ENCODE data around the gene PPP1R2B.
"Not testable (repeated sequence)": the region's sequence is repeated elsewhere in the genome, so short reads cannot be mapped to it uniquely, and the experiment has no call there.

The PPP1R2B gene

GRCh38 chr5:156826150-156826549 lies 23.9 kb upstream of the PPP1R2B start:
- H3K36me3 ChIP-seq (ENCODE audit: control insufficient read depth, insufficient read depth, low read length), result no peaks in the 10 kb centered on the region

GRCh38 chr5:156834916-156835315 lies 15.2 kb upstream of the PPP1R2B start:
- no peak overlapping the region for H3K27ac ChIP-seq (ENCODE audit: low read depth, low read length)
- H3K27me3 ChIP-seq (ENCODE audit: control insufficient read depth, insufficient read depth, low read length), result no peaks in the 10 kb centered on the region
- H3K4me1 ChIP-seq (ENCODE audit: control insufficient read depth, insufficient read depth, low read length), result no peaks in the 10 kb centered on the region
- H3K4me3 ChIP-seq (ENCODE audit: low read depth, low read length), result no peak overlapping the region
- H3K36me3 ChIP-seq (ENCODE audit: control insufficient read depth, insufficient read depth, low read length), result no peaks in the 10 kb centered on the region
- H3K9me3 ChIP-seq (ENCODE audit: control insufficient read depth, insufficient read depth, low read depth, low read length), result no peaks in the 10 kb centered on the region
- no peak overlapping the region for H3K9ac ChIP-seq (ENCODE audit: low read length)

More at GRCh38 chr5:156826150-156826549, 23.9 kb upstream of the PPP1R2B start:
- Histone ChIP-seq H3K4me1 (ENCODE audit: control insufficient read depth, insufficient read depth, low read length) (peaks cover 21% of the 10 kb centered on the region), H3K9me3 (ENCODE audit: control insufficient read depth, insufficient read depth, low read depth, low read length) (no peaks in the 10 kb centered on the region; the same call in 1 of the 2 replicates), H3K9ac (ENCODE audit: low read length) (no peak overlapping the region), H3K27ac (ENCODE audit: low read depth, low read length) (no peak overlapping the region), H3K4me3 (ENCODE audit: low read depth, low read length) (no peak overlapping the region), H3K27me3 (ENCODE audit: control insufficient read depth, insufficient read depth, low read length) (no peaks in the 10 kb centered on the region)

GRCh38 chr5:156835905-156836304 lies 14.2 kb upstream of the PPP1R2B start:
- H3K36me3 ChIP-seq (ENCODE audit: control insufficient read depth, insufficient read depth, low read length), result no peaks in the 10 kb centered on the region
- H3K4me3 ChIP-seq (ENCODE audit: low read depth, low read length), result no peak overlapping the region
- no peak overlapping the region for H3K9ac ChIP-seq (ENCODE audit: low read length)
- H3K9me3 ChIP-seq (ENCODE audit: control insufficient read depth, insufficient read depth, low read depth, low read length), result no peaks in the 10 kb centered on the region
- H3K4me1 ChIP-seq (ENCODE audit: control insufficient read depth, insufficient read depth, low read length), result no peaks in the 10 kb centered on the region
- H3K27me3 ChIP-seq (ENCODE audit: control insufficient read depth, insufficient read depth, low read length), result no peaks in the 10 kb centered on the region
- H3K27ac ChIP-seq (ENCODE audit: low read depth, low read length), result no peak overlapping the region

GRCh38 chr5:156836846-156837245 lies 13.2 kb upstream of the PPP1R2B start:
- Histone ChIP-seq H3K4me3 (ENCODE audit: low read depth, low read length) (no peak overlapping the region), H3K9me3 (ENCODE audit: control insufficient read depth, insufficient read depth, low read depth, low read length) (no peaks in the 10 kb centered on the region), H3K4me1 (ENCODE audit: control insufficient read depth, insufficient read depth, low read length) (no peaks in the 10 kb centered on the region), H3K9ac (ENCODE audit: low read length) (no peak overlapping the region), H3K27me3 (ENCODE audit: control insufficient read depth, insufficient read depth, low read length) (no peaks in the 10 kb centered on the region), H3K27ac (ENCODE audit: low read depth, low read length) (no peak overlapping the region), H3K36me3 (ENCODE audit: control insufficient read depth, insufficient read depth, low read length) (no peaks in the 10 kb centered on the region)

GRCh38 chr5:156838961-156839360 lies 11.1 kb upstream of the PPP1R2B start:
- H3K4me1 ChIP-seq (ENCODE audit: control insufficient read depth, insufficient read depth, low read length), result no peaks in the 10 kb centered on the region
- no peak overlapping the region for H3K27ac ChIP-seq (ENCODE audit: low read depth, low read length)
- no peak overlapping the region for H3K9ac ChIP-seq (ENCODE audit: low read length)
- H3K27me3 ChIP-seq (ENCODE audit: control insufficient read depth, insufficient read depth, low read length), result no peaks in the 10 kb centered on the region
- no peaks in the 10 kb centered on the region for H3K9me3 ChIP-seq (ENCODE audit: control insufficient read depth, insufficient read depth, low read depth, low read length)
- no peaks in the 10 kb centered on the region for H3K36me3 ChIP-seq (ENCODE audit: control insufficient read depth, insufficient read depth, low read length)
- H3K4me3 ChIP-seq (ENCODE audit: low read depth, low read length), result no peak overlapping the region

GRCh38 chr5:156841737-156842136 lies 8.4 kb upstream of the PPP1R2B start:
- H3K9me3 ChIP-seq (ENCODE audit: control insufficient read depth, insufficient read depth, low read depth, low read length), result no peaks in the 10 kb centered on the region
- H3K27me3 ChIP-seq (ENCODE audit: control insufficient read depth, insufficient read depth, low read length), result no peaks in the 10 kb centered on the region
- H3K36me3 ChIP-seq (ENCODE audit: control insufficient read depth, insufficient read depth, low read length), result no peaks in the 10 kb centered on the region
- H3K27ac ChIP-seq (ENCODE audit: low read depth, low read length), result no peak overlapping the region
- H3K9ac ChIP-seq (ENCODE audit: low read length), result no peak overlapping the region
- H3K4me1 ChIP-seq (ENCODE audit: control insufficient read depth, insufficient read depth, low read length), result no peaks in the 10 kb centered on the region
- H3K4me3 ChIP-seq (ENCODE audit: low read depth, low read length), result no peak overlapping the region

GRCh38 chr5:156846914-156847313 lies 3.2 kb upstream of the PPP1R2B start:
- Histone ChIP-seq H3K27ac (ENCODE audit: low read depth, low read length) (no peak overlapping the region), H3K27me3 (ENCODE audit: control insufficient read depth, insufficient read depth, low read length) (no peaks in the 10 kb centered on the region), H3K36me3 (ENCODE audit: control insufficient read depth, insufficient read depth, low read length) (no peaks in the 10 kb centered on the region), H3K4me1 (ENCODE audit: control insufficient read depth, insufficient read depth, low read length) (no peaks in the 10 kb centered on the region), H3K9me3 (ENCODE audit: control insufficient read depth, insufficient read depth, low read depth, low read length) (0 out of 2 replicates have a peak, but pooled peaks cover 3% of the 10 kb centered on the region), H3K9ac (ENCODE audit: low read length) (no peak overlapping the region), H3K4me3 (ENCODE audit: low read depth, low read length) (no peak overlapping the region)

- H3K27me3 ChIP-seq (ENCODE audit: control insufficient read depth, insufficient read depth, low read length); H3K36me3 ChIP-seq (ENCODE audit: control insufficient read depth, insufficient read depth, low read length); H3K4me1 ChIP-seq (ENCODE audit: control insufficient read depth, insufficient read depth, low read length); H3K27ac ChIP-seq (ENCODE audit: low read depth, low read length); H3K4me3 ChIP-seq (ENCODE audit: low read depth, low read length); H3K9me3 ChIP-seq (ENCODE audit: control insufficient read depth, insufficient read depth, low read depth, low read length); H3K9ac ChIP-seq (ENCODE audit: low read length): not testable (repeated sequence)
Measured at GRCh38 chr5:156848447-156848846, 1.6 kb upstream of the PPP1R2B start.

GRCh38 chr5:156851880-156852279 lies 1.8 kb downstream of the PPP1R2B start:
- Histone ChIP-seq H3K27me3 (ENCODE audit: control insufficient read depth, insufficient read depth, low read length) (no peaks in the 10 kb centered on the region), H3K27ac (ENCODE audit: low read depth, low read length) (no peak overlapping the region), H3K36me3 (ENCODE audit: control insufficient read depth, insufficient read depth, low read length) (no peaks in the 10 kb centered on the region), H3K4me3 (ENCODE audit: low read depth, low read length) (no peak overlapping the region), H3K4me1 (ENCODE audit: control insufficient read depth, insufficient read depth, low read length) (no peaks in the 10 kb centered on the region), H3K9ac (ENCODE audit: low read length) (no peak overlapping the region), H3K9me3 (ENCODE audit: control insufficient read depth, insufficient read depth, low read depth, low read length) (peaks cover 3% of the 10 kb centered on the region; the same call in 1 of the 2 replicates)

GRCh38 chr5:156853055-156853454 lies 3.0 kb downstream of the PPP1R2B start:
- not testable (repeated sequence) for H3K9me3 ChIP-seq (ENCODE audit: control insufficient read depth, insufficient read depth, low read depth, low read length); H3K4me1 ChIP-seq (ENCODE audit: control insufficient read depth, insufficient read depth, low read length); H3K27me3 ChIP-seq (ENCODE audit: control insufficient read depth, insufficient read depth, low read length); H3K9ac ChIP-seq (ENCODE audit: low read length); H3K36me3 ChIP-seq (ENCODE audit: control insufficient read depth, insufficient read depth, low read length); H3K27ac ChIP-seq (ENCODE audit: low read depth, low read length); H3K4me3 ChIP-seq (ENCODE audit: low read depth, low read length)

GRCh38 chr5:156865427-156865826 lies 15.3 kb downstream of the PPP1R2B start:
- H3K36me3 ChIP-seq (ENCODE audit: control insufficient read depth, insufficient read depth, low read length), result no peaks in the 10 kb centered on the region
- no peaks in the 10 kb centered on the region for H3K9me3 ChIP-seq (ENCODE audit: control insufficient read depth, insufficient read depth, low read depth, low read length)

GRCh38 chr5:156870498-156870839 lies 20.4 kb downstream of the PPP1R2B start:
- Histone ChIP-seq H3K4me1 (ENCODE audit: control insufficient read depth, insufficient read depth, low read length) (no peaks in the 10 kb centered on the region), H3K9ac (ENCODE audit: low read length) (no peak overlapping the region), H3K27me3 (ENCODE audit: control insufficient read depth, insufficient read depth, low read length) (no peaks in the 10 kb centered on the region)

More at GRCh38 chr5:156865427-156865826, 15.3 kb downstream of the PPP1R2B start:
- Histone ChIP-seq H3K27me3 (ENCODE audit: control insufficient read depth, insufficient read depth, low read length) (no peaks in the 10 kb centered on the region), H3K27ac (ENCODE audit: low read depth, low read length) (no peak overlapping the region), H3K4me1 (ENCODE audit: control insufficient read depth, insufficient read depth, low read length) (no peaks in the 10 kb centered on the region), H3K9ac (ENCODE audit: low read length) (no peak overlapping the region), H3K4me3 (ENCODE audit: low read depth, low read length) (no peak overlapping the region)

More at GRCh38 chr5:156870498-156870839, 20.4 kb downstream of the PPP1R2B start:
- Histone ChIP-seq H3K4me3 (ENCODE audit: low read depth, low read length) (no peak overlapping the region), H3K36me3 (ENCODE audit: control insufficient read depth, insufficient read depth, low read length) (no peaks in the 10 kb centered on the region), H3K27ac (ENCODE audit: low read depth, low read length) (no peak overlapping the region), H3K9me3 (ENCODE audit: control insufficient read depth, insufficient read depth, low read depth, low read length) (peaks cover 4% of the 10 kb centered on the region; the same call in 1 of the 2 replicates)

Data from HUES6 (cell line).